Measurements from ENCODE around the gene ZFHX3.
A peak's percentile ranks its signal among the peaks of the same experiment; 100 is the strongest.
"Not testable (repeated sequence)": the region's sequence is repeated elsewhere in the genome, so short reads cannot be mapped to it uniquely, and the experiment has no call there.

ZFHX3 gene

DNA sequence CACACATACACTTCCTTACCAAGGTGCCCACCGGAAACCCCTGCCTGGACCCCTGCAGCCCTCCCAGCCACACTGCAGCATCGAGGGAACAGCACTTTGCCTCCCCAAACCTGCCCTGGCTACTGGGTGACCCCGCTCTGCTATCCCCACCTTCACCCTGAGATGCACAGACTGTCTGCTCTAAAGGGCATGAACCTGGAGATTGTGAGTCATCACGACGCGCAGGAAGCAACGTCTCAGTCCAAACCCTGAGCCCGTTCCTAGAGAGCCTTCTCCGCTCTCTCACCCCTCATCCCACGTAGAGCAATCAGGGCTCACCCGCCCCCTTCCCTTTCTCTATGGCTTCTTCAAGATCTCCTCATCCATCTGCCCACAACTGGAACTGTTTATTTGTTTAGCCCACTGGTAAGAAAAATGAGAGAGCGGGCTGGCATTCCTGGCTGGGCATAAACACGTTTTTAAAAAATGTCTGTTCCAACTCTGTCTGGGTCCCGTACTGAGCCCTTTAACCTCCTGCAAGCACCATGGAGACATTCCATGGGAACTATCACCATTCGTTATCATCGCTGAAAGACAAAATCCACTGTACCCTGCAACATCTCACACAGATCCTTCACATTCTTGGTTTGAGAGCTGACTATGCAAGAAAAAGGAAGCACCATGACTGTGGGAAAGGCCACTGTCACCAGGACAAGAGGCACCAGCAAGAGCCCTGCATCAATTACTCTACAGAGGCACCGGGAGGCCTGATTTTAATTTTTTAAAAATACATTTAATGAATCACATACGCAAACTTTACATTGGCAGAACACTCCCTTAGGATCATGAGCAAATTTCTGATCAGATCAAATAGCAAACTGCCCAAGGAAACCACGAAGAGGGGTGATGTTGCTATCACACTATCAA is 28.2 kb downstream of the ZFHX3 start:
- no peak for DNase-seq

DNA sequence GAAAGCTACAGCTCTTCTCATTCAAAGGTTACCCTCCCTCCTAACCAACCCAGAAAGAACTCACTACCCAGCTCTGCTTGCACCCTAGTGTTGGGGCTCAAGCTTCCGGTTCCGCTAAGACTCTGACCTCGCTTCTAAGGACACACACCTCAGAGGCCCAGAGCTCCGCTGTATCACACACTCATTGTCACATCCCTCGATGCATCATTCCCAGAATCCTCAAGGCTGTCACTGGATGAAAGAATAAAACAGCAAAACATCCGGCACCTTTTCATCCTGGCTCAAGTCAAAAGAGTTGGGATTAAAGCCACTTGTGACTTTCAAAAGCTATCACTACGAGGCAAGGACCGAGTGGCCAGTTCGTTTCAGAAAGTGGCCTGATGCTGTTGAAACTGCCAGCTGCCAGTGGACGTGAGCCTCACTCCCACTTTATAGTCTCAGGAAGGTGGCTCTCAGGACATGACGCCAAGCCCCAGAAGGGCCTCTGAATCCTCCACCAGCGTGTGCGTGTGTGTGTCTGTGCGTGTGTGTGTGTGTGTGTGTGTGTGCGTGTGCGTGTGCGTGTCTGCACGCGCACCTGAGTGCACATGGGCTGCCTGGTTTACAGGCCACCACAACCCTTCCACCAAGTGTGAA is 29.0 kb downstream of the ZFHX3 start:
- no peak for DNase-seq

DNA sequence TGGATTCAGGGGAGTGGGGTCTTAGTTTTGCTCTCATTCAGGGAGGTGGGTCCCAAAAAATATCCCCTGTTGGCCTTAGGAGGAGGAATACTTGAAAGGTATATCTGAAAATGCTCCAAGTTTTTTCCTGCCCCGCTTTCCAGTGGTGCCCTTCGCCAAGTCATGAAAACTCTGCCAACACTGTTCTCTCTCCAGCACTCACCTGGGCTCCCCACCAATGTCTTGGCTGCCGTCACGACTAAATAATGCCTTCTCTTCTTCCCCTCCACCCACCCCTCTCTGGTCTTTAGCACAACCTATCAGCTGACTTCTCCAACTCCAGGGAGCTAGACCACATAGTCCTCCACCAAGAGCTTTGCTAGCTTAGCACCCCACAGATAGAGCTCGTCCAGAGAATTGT is 30.6 kb downstream of the ZFHX3 start:
- no peak for DNase-seq

DNA sequence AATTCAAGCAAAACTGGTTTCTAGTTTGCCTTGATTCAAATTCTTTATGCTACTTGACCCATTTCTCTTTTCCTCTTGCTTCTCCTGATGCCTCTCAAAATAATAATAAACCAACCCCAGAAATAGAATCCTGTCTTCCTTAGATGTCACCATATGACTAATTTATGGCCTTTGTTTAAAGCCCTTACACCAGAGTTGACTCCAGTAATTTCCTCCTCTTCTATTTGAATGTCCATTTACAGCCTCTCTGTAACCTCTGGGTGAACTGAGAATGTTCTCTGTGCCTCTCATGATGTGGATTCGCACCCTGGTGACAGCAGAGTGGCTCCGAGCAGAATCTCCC is 31.5 kb downstream of the ZFHX3 start:
- DNase-seq, result no peak

DNA sequence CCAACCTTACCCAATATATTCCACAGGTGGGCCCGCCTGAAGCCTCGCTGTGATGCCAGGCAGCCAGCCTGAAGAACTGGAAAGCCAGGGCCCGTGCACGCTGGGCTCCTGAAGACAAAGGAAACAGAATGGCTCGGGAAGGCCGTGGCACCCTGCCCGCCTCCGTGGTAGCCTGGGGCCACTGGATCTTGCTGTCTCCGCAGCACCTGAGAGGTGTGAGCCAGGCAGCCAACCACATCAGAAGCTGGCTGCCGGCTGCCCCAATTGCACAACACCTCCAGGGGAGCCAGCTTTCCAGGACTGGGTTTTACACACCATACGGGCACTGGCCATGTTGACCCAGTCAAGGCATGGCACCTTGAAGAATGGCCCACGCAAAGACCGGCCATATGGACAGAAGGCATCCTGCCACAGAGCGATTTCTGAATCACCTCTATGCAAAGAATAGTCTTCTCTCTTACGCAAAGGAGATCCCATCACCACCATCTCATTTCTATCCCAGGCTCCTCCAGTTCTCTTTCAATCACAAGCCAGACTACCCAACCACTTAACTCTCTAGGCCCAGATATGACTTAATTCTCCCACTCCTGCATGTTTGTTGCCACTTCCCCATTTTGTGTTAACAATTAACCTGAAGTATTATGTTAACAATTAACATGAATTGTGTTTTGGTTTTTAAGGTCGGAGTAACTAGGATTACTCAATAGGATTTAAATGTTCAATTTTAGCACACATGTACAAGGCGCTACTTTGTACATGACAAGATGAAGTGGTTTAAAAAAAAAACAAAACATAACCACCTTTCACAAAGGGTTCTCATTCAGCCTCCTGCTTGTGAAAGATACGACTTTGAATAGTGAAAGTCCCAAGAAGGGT is 32.1 kb downstream of the ZFHX3 start:
- no peak for DNase-seq

DNA sequence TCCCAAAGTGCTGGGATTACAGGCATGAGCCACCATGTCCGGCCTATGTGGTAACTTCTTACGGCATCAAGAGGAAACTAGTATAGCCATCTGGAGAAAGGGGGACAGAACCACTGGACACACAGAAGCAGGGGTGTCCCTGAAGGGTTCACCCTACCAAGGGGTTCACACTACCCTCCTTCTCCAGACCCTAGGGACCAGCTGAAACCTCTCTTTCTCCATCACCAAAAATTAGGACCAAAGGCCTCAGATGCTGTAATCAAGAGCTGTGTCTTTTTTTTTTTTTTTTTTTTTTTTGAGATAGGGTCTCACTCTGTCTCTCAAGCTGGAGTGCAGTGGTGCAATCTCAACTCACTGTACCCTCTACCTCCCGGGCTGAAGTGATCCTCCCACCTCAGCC is 33.2 kb downstream of the ZFHX3 start:
- DNase-seq, result no peak

DNA sequence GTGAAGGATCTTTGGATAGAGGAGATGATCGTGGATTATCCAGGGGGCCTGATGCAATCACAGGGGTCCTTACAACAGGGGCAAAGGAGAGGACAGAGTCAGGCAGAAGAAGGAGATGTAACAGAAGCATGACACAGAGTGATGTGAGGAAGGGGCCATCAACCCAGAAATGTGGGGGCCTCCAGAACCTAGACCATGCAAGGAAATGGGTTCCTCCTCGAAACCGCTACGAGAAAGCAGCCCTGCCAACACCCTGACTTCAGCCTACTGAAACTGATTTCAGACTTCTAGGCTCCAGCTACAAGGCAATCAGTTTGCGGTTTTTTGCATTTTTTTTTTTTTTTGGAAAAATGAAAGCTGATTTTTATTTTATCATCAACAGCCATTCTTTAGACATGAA is 34.0 kb downstream of the ZFHX3 start:
- no peak for DNase-seq

DNA sequence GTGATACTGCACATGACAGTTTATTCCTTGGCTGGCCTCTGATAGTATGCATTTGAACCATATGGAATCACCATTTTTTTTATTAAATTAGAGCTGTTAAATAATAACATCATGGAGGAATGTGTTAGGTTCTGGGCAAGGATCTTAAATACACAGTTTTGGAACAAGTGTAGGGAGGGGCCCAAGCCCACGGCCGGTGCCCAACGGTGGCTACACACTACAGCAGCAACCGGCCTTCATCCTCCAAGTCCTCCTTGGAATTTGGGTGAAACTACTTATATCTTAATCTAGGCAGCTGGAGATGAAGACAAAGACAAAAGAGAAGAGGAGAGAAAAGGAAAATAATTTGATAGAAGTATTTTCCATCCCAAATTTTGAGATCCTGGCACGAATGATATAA is 35.6 kb downstream of the ZFHX3 start:
- no peak for DNase-seq

DNA sequence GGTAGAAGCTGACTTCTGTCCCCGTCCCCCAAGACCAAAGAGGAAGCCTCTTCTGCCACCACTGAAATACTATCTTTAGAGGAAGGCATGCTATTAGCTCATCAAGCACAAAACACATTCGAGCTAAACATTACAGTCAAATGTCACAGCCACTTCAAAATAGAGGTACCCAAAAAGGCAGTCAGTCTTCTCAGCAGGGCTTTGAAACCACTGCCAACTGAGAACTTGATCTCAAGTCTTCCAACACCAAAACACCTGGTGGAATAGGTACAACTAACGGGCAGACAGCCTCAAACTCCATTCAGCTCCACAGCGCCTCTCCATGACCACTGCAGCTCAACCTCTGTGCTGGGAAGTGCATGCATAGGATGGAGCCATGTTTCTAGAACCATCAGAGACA is 36.0 kb downstream of the ZFHX3 start:
- no peak for DNase-seq

DNA sequence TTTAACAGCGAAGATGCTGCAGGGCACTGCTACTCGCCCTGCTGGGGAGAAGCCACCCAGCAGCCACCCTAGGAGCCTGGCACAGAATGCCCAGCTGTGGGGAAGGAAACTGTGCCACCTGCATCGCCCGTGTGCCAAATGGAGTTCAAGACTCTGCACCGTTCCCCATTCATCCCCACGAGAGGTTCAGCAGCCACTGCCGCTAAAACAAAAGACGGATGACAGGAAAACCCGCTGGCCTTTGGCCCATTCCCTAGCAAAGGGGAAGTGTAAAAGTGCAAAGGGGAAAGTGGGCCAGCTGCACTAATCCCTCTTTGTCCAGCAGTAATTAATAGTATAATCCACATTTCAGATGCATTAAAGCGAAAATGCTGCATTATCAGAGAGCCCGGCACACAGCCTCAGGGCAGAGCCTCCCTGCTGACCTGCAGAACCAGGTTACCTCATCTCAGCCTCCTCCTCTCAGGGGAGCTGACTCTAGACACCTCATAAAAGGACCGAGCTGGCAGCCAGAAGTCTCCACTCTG is 37.7 kb downstream of the ZFHX3 start:
- no peak for DNase-seq

DNA sequence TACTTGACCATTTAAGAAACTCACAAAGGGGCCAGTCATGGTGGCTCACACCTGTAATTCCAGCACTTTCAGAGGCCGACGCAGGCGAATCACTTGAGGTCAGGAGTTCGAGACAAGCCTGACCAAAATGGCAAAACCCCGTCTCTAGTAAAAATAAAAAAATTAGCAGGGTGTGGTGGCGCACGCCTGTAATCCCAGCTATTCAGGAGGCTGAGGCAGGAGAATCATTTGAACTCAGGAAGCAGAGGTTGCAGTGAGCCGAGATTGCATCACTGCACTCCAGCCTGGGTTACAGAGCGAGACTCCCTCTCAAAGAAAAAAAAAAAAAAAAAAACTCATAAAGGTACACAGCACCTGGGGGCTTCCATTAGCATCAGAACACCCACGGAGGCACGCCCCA is 38.2 kb downstream of the ZFHX3 start:
- not testable (repeated sequence) for DNase-seq

DNA sequence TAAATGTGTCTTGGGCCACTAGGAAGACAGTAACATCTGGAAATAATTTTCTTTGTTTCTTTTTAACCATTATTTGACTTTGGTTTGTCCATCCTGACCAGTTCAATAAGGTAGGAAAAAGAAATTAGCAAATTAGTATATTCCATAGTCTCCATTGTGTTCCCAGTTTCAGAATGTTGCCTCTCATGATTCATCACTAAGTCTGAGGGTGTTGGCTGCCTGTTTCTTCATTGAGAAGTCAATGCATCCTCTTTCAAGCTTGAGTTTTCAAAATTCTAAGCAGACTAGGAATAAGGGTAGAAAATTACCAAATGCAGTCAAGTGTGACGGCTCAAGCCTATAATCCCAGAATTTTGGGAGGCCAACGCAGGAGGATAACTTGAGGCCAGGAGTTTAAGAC is 41.9 kb downstream of the ZFHX3 start:
- no peak for DNase-seq

DNA sequence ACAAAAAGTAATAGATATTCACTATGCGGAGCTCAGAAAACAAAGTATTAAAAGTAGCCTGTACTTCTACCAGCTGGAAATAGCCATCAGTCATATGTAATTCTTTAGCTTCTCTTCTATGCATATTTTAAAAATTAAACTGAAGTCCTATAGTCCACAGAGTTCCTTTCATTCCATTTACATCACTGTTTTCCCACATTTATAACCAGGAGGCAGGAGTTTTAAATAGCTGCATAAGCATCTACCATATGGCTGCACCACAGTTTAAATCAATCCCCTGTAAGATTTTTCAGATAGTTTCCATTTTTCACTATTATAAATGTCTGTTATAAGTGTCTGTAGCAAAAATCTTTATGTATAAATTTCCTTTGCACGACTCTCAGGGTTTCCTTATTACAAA is 45.1 kb downstream of the ZFHX3 start:
- DNase-seq, result no peak

DNA sequence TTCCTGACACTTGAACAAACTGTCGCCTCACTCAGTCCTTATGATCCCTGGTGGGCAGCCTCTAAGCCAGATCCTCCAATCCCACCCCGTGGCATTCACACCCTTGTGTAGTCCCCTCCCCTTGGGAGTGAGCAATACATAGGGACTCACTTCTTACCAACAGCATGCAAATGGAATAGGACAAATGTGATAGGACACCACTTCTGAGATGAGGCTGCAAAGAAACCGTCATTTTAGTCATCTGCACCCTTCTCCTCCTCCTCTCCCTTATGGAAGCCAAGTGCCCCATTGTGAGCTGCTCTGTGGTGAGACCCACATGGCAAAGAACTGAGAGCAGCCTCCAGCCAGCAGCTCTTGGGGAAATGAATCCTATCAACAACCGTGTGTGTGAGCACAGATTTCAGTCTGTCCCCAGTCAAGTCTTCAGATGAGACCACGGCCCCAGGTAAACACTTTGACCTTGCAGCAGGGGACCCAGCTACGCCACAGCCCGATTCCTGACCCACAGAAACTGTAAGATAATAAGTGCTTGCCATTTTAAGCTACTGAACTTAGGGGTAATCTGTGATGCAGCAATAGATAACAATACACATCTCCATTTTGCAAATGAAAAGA is 46.9 kb downstream of the ZFHX3 start:
- no peak for DNase-seq

DNA sequence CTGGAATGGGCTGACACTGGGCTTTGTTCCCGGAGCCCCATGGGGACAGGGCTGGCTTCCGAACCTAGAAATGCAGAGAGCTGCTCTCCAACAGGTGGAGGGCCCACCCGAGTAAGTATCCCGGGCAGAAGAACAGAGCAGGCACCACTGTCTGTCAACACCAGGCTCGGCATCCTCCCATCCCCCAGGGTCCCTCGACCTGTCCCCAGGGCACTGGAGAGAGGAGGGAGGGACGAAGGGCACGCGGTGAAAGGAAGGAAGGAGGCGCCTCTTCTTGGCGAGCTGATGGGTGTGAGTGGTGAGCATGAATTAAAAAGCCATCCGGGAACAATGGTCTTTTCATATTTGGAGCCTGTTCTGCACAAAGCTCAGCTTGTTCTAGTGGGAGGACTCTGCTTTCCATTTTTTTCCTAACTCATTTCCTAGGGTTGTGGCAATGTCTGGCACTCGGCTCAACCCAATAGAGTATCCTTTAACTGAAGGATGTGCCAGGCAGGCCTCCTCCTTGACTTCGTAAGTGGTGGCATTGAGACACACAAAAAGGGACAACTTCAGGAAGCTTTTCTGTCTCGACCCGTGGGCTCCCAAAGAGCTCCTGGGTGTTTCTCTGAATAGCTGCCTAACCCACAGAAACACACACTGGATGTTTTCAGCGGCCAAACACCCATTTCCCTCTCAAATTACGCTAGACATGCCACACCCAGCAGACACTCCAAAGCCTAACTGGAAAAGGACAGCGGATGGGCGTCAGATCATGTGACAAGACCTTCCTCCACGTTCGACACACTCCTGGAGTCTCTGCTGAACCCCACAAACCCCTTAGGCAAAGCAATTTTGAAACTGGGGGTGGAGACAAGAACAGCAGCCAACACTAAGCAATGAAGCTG is 47.7 kb downstream of the ZFHX3 start:
- no peak for DNase-seq

DNA sequence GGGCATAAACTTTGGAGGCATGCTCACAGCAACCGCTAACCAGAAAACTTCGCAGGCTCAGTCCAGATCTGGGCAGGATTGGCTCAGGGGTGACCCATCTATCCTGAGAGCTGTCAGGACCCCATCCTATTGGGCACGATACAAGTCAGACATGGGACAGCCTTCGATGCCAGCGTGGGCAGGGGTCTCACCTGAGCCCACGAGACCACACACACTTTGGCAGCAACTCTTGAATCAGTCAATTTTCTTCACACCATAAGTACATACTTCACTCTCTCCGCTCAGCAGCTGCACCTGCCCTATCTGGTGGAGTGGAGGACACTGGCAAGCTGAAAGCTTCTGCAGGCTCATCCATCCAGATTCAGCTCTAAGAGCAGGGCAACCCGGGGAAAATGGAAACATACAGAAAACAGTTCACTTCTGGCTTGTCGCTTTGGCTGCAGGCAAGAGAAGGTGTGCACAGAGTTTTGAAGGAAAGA is 48.3 kb downstream of the ZFHX3 start:
- no peak for DNase-seq

DNA sequence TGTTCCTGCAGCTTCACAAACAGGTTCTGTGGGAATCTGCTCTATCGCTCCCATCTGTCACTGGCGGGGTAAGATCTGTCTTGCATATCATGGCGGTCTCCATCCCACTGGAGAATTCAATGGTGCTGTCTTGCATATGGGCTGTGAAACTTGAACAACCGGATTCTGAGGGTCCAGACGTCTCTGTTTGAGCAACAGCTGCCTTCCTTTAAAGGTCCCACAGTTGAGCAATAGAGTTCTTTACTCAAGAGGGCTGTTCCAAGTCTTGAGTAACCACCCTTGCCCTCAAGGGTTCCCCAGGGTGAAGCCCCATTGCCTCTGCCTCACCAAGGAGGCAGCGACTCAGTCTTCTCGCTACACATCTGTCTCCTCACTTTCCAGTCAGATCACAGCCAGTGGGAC is 50.8 kb downstream of the ZFHX3 start:
- no peak for DNase-seq

DNA sequence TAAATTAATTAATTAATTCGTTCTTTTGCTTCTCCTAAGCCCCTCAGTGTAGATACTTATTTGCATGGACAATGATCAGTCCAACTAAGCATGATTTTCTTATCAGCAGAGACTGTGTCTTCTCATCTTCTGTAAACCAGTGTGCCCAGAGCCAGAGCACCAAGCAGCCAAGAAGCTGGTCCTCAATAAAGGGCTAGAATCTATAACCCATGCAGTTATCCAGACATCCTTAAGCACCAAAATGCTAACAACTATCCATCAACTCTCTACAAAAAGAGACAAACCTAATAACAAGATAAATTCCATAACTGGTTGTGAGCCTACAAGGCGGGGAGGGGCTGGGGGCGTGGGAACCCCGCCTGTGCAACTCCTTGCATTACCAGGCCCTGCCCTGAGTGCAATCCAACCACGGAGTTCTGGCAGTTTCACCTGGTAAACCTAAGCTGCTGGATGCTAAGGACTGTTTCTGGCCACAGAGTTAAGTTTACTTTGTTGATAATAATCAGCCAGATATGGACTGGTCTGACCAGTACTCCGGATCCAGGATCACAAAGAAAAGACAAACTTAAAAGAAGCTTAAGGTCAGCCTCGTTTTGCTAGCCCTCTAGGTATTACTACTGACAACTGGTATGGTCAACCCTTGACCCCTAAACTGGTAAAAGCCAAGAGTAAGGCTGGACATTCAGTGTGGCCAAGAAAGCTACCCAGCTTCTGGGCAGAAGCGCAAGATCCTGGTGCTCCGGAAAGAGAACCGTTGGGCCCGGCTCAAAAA is 51.5 kb downstream of the ZFHX3 start:
- no peak for DNase-seq

DNA sequence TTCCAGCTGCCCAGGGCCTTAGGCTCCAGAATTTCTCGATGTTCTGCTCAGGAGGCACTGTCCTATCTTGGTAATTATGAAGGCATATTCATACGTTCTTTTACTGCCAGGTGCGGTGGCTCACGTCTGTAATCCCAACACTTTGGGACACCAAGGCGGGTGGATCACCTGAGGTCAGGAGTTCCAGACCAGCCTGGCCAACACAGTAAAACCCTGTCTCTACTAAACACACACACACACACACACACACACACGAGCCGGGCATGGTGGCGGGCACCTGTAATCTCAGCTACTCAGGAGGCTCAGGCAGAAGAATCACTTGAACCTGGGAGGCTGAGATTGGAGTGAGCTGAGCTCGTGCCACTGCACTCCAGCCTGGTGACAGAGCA is 52.1 kb downstream of the ZFHX3 start:
- DNase-seq, result not testable (repeated sequence)

DNA sequence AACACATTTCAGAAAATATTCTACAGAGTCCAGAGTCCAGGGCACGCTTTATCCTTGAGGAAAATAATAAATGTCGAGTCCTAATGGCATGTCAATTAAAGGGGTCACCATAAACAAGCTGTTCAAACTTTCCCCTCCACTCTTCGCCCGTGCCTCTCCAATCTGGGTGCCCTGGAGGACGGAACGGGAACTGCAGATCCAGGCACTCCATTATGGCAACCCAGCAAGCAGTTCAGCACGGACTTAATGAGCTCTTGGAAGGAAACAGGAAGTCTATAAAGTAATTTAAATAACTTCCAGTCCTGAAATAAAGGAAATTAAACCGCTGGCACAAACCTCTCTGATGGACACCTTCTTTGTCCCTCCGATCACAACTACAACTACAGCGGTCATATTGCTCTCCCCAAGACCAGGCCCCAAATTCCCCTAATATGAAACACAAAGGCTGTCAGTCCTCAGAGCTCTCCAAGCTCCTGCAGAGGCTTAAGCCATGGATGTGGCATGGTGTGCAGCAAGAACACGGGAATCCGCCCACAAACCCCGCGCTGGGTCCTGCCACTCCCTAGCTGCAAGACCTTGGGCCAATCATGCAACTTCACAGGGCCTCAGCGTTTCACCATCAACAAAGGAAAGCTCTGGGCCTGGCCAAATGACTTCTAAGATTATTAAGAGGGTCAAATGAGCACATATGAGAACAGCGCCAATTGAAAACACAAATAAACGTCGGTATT is 52.6 kb downstream of the ZFHX3 start:
- DNase-seq, result peak; percentile 52

Measured in activated CD8-positive, alpha-beta memory T cell treated with anti-CD3 and anti-CD28 coated beads, Interleukin-2, amount 50 U/mL, for 48 hours (primary cell).